Mucosa of descending colon (tissue), 3 donors: ENCODE results near the gene NIPAL4. TPM values are rescaled to one million over a fixed set of nuclear protein-coding genes. Genes with fewer than 3 reads are reported as not detected.
A peak's percentile ranks its signal among the peaks of the same experiment; 100 is the strongest.

Experiments
- ATAC-seq: fragments of 200-7000 bp; cut with Tn5 transposase; one replicate; pipeline ENCODE4 v1.9.1; 2020; ENCODE audit warnings: mild to moderate bottlenecking, moderate library complexity
- DNase-seq, 3 donors: peaks; one replicate each; pipeline ENCODE4 v3.0.0-alpha.2; 2020
- H3K36me3 ChIP-seq: fragments of 200-600 bp; one replicate; pipeline ENCODE4 v1.8.0; 2021; ENCODE audit warnings: low read depth, mild to moderate bottlenecking
- H3K4me1 ChIP-seq: fragments of 200-600 bp; one replicate; pipeline ENCODE4 v1.8.0; 2021; ENCODE audit warnings: low read depth, mild to moderate bottlenecking
- H3K4me3 ChIP-seq: fragments of 200-600 bp; one replicate; pipeline ENCODE4 v1.8.0; 2021; ENCODE audit warnings: mild to moderate bottlenecking
- H3K9me3 ChIP-seq: fragments of 200-600 bp; one replicate; pipeline ENCODE4 v1.8.0; 2021; ENCODE audit warnings: mild to moderate bottlenecking
- CTCF ChIP-seq: fragments of 200-600 bp; IDR thresholded peaks from one replicate; pipeline ENCODE4 v1.8.0; 2022; ENCODE audit warnings: antibody characterized with exemption, mild to moderate bottlenecking
- intact Hi-C, 2 donors: fragments of 100-400 bp; cut with DNase I in 1 of 2; cut with micrococcal nuclease in 1 of 2; formaldehyde crosslinking; loops; one replicate each; pipeline versions ENCODE4 v1.11.0 to v1.11.1; 2022; cut with DNase I, micrococcal nuclease
- total RNA-seq, 3 donors: library from RNA; stranded (reverse); fragmentation: NEBNext Ultra II Directional in 2 of 3; extraction: Animal tissue kit (Norgen Biotek cat#: 25700) in 2 of 3; gene quantifications; one replicate each; pipeline versions ENCODE4 v1.2.1 to v1.2.4, GENCODE V29; 2021 to 2023
- donor health status: DM: no; HTN: no; CAD: no; lungs with moderate emphysema.
- donor health status: DM: no; HTN: no; CAD: no.
- donor health status: DM: no; HTN: yes; CAD: no.

NIPAL4 gene
- total RNA-seq, 3 donors from 2014 or later, result 0.70 to 3.2 TPM; not detected in 1

- no peaks in the 10 kb centered on the region for H3K36me3 ChIP-seq
- no peak overlapping the region for H3K4me3 ChIP-seq
- ATAC-seq (peak; percentile 21), DNase-seq (no peak)
- H3K9me3 ChIP-seq, result no peaks in the 10 kb centered on the region
- intact Hi-C loops, result loop anchor here in 1 of 2 donors (10.0 kb wide), 1 partner anchor 229 kb away; no protein-coding TSS in a partner anchor
- TF ChIP-seq CTCF, result no peak
- H3K4me1 ChIP-seq, result peaks cover 3% of the 10 kb centered on the region
Observed at GRCh38 chr5:157485811-157486210, 25.8 kb downstream of the NIPAL4 start.

GRCh38 chr5:157486221-157486681 lies 26.2 kb downstream of the NIPAL4 start:
- intact Hi-C loops, result loop anchor here in 1 of 2 donors (10.0 kb wide), 1 partner anchor 229 kb away; no protein-coding TSS in a partner anchor
- Histone ChIP-seq H3K4me1 (peaks cover 3% of the 10 kb centered on the region), H3K4me3 (no peak overlapping the region), H3K9me3 (no peaks in the 10 kb centered on the region), H3K36me3 (no peaks in the 10 kb centered on the region)
- ATAC-seq, result peak; percentile 66
- peak in 1 of 3 donors; percentile 70 for DNase-seq
- no peak for TF ChIP-seq CTCF

- Histone ChIP-seq H3K4me1 (peaks cover 3% of the 10 kb centered on the region), H3K9me3 (no peaks in the 10 kb centered on the region), H3K36me3 (no peaks in the 10 kb centered on the region), H3K4me3 (no peak overlapping the region)
- ATAC-seq (peak; percentile 57), DNase-seq (no peak)
- intact Hi-C loops, result loop anchor here in 1 of 2 donors (10.0 kb wide), 1 partner anchor 228 kb away; no protein-coding TSS in a partner anchor
- TF ChIP-seq CTCF, result no peak
Observed at GRCh38 chr5:157486861-157487260, 26.8 kb downstream of the NIPAL4 start.

GRCh38 chr5:157487358-157487757 lies 27.3 kb downstream of the NIPAL4 start:
- ATAC-seq (peak; percentile 72), DNase-seq (peak in 1 of 3 donors; percentile 77)
- H3K9me3 ChIP-seq, result no peaks in the 10 kb centered on the region
- H3K36me3 ChIP-seq, result no peaks in the 10 kb centered on the region
- H3K4me3 ChIP-seq, result no peak overlapping the region
- no peak for TF ChIP-seq CTCF
- peaks cover 3% of the 10 kb centered on the region for H3K4me1 ChIP-seq
- intact Hi-C loops, result loop anchor here in 1 of 2 donors (10.0 kb wide), 1 partner anchor 227 kb away; no protein-coding TSS in a partner anchor

- H3K36me3 ChIP-seq, result no peaks in the 10 kb centered on the region
- no peak overlapping the region for H3K4me3 ChIP-seq
- ATAC-seq (no peak), DNase-seq (no peak)
- intact Hi-C loops, result no loop called here
- no peaks in the 10 kb centered on the region for H3K9me3 ChIP-seq
- no peak for TF ChIP-seq CTCF
- H3K4me1 ChIP-seq, result peaks cover 3% of the 10 kb centered on the region
Observed at GRCh38 chr5:157491471-157491995, 31.5 kb downstream of the NIPAL4 start.
